H9 (cell line): ENCODE data around the gene RAB3GAP2. TPM values are rescaled to one million over a fixed set of nuclear protein-coding genes. Genes with fewer than 3 reads are reported as not detected.
"Not testable (repeated sequence)": the region's sequence is repeated elsewhere in the genome, so short reads cannot be mapped to it uniquely, and the experiment has no call there.

Source experiments
- DNase-seq: peaks from one replicate; pipeline ENCODE4 v3.0.0-alpha.2; 2017
- H2AFZ ChIP-seq: one replicate; pipeline ENCODE4 v1.6.1; 2013; ENCODE audit warnings: mild to moderate bottlenecking, low read length, control low read depth, moderate library complexity
- H2AK5ac ChIP-seq: 2 replicates; pipeline ENCODE4 v1.6.1; 2013; ENCODE audit warnings: low read length, control low read depth, mixed read lengths; ENCODE audit not compliant: insufficient read length
- H2BK120ac ChIP-seq: one replicate; pipeline ENCODE4 v1.6.1; 2013; ENCODE audit warnings: low read depth, mild to moderate bottlenecking, low read length, control low read depth, inconsistent platforms; ENCODE audit not compliant: poor library complexity, severe bottlenecking
- H2BK12ac ChIP-seq: 2 replicates; pipeline ENCODE4 v1.6.1; 2013; ENCODE audit warnings: low read length, control low read depth, mixed read lengths, low read depth; ENCODE audit not compliant: insufficient read length
- H2BK15ac ChIP-seq: 2 replicates; pipeline ENCODE4 v1.6.1; 2013; ENCODE audit warnings: low read depth, low read length, control low read depth
- H2BK20ac ChIP-seq: one replicate; pipeline ENCODE4 v1.6.1; 2013; ENCODE audit warnings: low read depth, mild to moderate bottlenecking, low read length, control low read depth, inconsistent platforms; ENCODE audit not compliant: poor library complexity, severe bottlenecking
- H2BK5ac ChIP-seq: 2 replicates; pipeline ENCODE4 v1.6.1; 2013; ENCODE audit warnings: low read length, control low read depth, mixed read lengths; ENCODE audit not compliant: insufficient read length
- H3K14ac ChIP-seq: 2 replicates; pipeline ENCODE4 v1.6.1; 2013; ENCODE audit warnings: low read length, control low read depth; ENCODE audit not compliant: insufficient read depth
- H3K18ac ChIP-seq: 2 replicates; pipeline ENCODE4 v1.6.1; 2013; ENCODE audit warnings: low read depth, mild to moderate bottlenecking, mixed read lengths, low read length, control low read depth; ENCODE audit not compliant: insufficient read length
- H3K23ac ChIP-seq: 2 replicates; pipeline ENCODE4 v1.6.1; 2013; ENCODE audit warnings: low read length, control low read depth, mixed read lengths, low read depth; ENCODE audit not compliant: insufficient read length
- H3K23me2 ChIP-seq: 2 replicates; pipeline ENCODE4 v1.6.1; 2013; ENCODE audit warnings: low read depth, mild to moderate bottlenecking, mixed read lengths, low read length, control low read depth; ENCODE audit not compliant: insufficient read length, poor library complexity, severe bottlenecking
- H3K27ac ChIP-seq: 2 replicates; pipeline ENCODE4 v1.5.1; 2013; ENCODE audit warnings: low read length, control low read depth, mixed read lengths, low read depth; ENCODE audit not compliant: insufficient read length
- H3K27me3 ChIP-seq: 2 replicates; pipeline ENCODE4 v1.6.1; 2013; ENCODE audit warnings: low read length, control low read depth, inconsistent platforms; ENCODE audit not compliant: insufficient read depth
- H3K4ac ChIP-seq: 2 replicates; pipeline ENCODE4 v1.6.1; 2013; ENCODE audit warnings: low read depth, mild to moderate bottlenecking, control low read depth, inconsistent platforms, low read length, moderate library complexity
- H3K4me1 ChIP-seq: 2 replicates; pipeline ENCODE4 v1.6.1; 2013; ENCODE audit warnings: low read length, control low read depth, inconsistent platforms; ENCODE audit not compliant: insufficient read depth
- H3K4me2 ChIP-seq: 2 replicates; pipeline ENCODE4 v1.6.1; 2013; ENCODE audit warnings: low read length, control low read depth, mixed read lengths; ENCODE audit not compliant: insufficient read length, insufficient read depth
- H3K56ac ChIP-seq: 2 replicates; pipeline ENCODE4 v1.6.1; 2013; ENCODE audit warnings: low read depth, mild to moderate bottlenecking, mixed read lengths, low read length, control low read depth; ENCODE audit not compliant: insufficient read length
- H3K79me1 ChIP-seq: 2 replicates; pipeline ENCODE4 v1.6.1; 2013; ENCODE audit warnings: low read depth, mild to moderate bottlenecking, moderate library complexity, low read length, control low read depth, inconsistent platforms; ENCODE audit not compliant: insufficient read depth, poor library complexity, severe bottlenecking
- H3K79me2 ChIP-seq: 2 replicates; pipeline ENCODE4 v1.6.1; 2013; ENCODE audit warnings: low read length, control low read depth, inconsistent platforms; ENCODE audit not compliant: insufficient read depth
- H3K9ac ChIP-seq: 2 replicates; pipeline ENCODE4 v1.6.1; 2013; ENCODE audit warnings: low read length, control low read depth, mixed read lengths; ENCODE audit not compliant: insufficient read length; ENCODE audit errors: extremely low read depth
- H3K9me3 ChIP-seq: one replicate; pipeline ENCODE4 v1.6.1; 2013; ENCODE audit warnings: low read depth, low read length, inconsistent platforms; ENCODE audit not compliant: control insufficient read depth
- H3T11ph ChIP-seq: one replicate; pipeline ENCODE4 v1.6.1; 2013; ENCODE audit warnings: mild to moderate bottlenecking, low read length, control low read depth, inconsistent platforms
- H4K20me1 ChIP-seq: one replicate; pipeline ENCODE4 v1.6.1; 2013; ENCODE audit not compliant: control insufficient read depth, insufficient read length, insufficient read depth
- H4K5ac ChIP-seq: 2 replicates; pipeline ENCODE4 v1.6.1; 2013; ENCODE audit warnings: low read depth, mild to moderate bottlenecking, mixed read lengths, low read length, control low read depth; ENCODE audit not compliant: insufficient read length
- H4K8ac ChIP-seq: replicated peaks from 2 replicates; pipeline ENCODE4 v1.6.1; 2013; ENCODE audit warnings: low read length, control low read depth, mixed read lengths, low read depth; ENCODE audit not compliant: insufficient read length
- H4K91ac ChIP-seq: 2 replicates; pipeline ENCODE4 v1.6.1; 2013; ENCODE audit warnings: low read depth, mild to moderate bottlenecking, moderate library complexity, mixed read lengths, low read length, control low read depth; ENCODE audit not compliant: insufficient read length
- H3K27ac Mint-ChIP-seq, 3 experiments: 2 replicates in 2 of 3; 3 replicates in 1 of 3; pipeline ENCODE4 v1.8.0; 2020 to 2021; ENCODE audit warnings: mixed read lengths in 3 of 3, mild to moderate bottlenecking in 1 of 3, moderate library complexity in 1 of 3
- H3K27me3 Mint-ChIP-seq: 2 replicates; pipeline ENCODE4 v1.8.0; 2021; ENCODE audit warnings: low read depth, mild to moderate bottlenecking, moderate library complexity, mixed read lengths
- H3K36me3 Mint-ChIP-seq, 3 experiments: 2 replicates in 2 of 3; 3 replicates in 1 of 3; pipeline ENCODE4 v1.8.0; 2020 to 2021; ENCODE audit warnings: low read depth in 3 of 3, mixed read lengths in 3 of 3; ENCODE audit not compliant: insufficient read depth in 1 of 3
- H3K4me1 Mint-ChIP-seq, 2 experiments: 2 replicates each; pipeline ENCODE4 v1.8.0; 2020; ENCODE audit warnings: mixed read lengths in 2 of 2
- H3K4me3 Mint-ChIP-seq, 2 experiments: 2 replicates in 1 of 2; 3 replicates in 1 of 2; pipeline ENCODE4 v1.8.0; 2020 to 2021; ENCODE audit warnings: mild to moderate bottlenecking in 2 of 2, mixed read lengths in 2 of 2, moderate library complexity in 1 of 2
- H3K9me3 Mint-ChIP-seq, 2 experiments: 2 replicates in 1 of 2; 3 replicates in 1 of 2; pipeline ENCODE4 v1.8.0; 2020; ENCODE audit warnings: mild to moderate bottlenecking in 2 of 2, mixed read lengths in 2 of 2, moderate library complexity in 1 of 2
- WGBS: extraction: QIAGEN DNeasy Blood & Tissue Kit; methylation state at CpG from one replicate; pipeline ENCODE4 v1.1.7; 2013; ENCODE audit warnings: missing lambda C conversion rate, low lambda C conversion rate, mixed read lengths; ENCODE audit not compliant: insufficient read length; ENCODE audit errors: extremely low coverage; 5-methylcytosine and 5-hydroxymethylcytosine counted together
- total RNA-seq: library from RNA; stranded (reverse); gene quantifications from 2 replicates; pipeline ENCODE4 v1.2.1, GENCODE V29; 2021
- TF ChIP-seq, protein P1 (sequence below): fragments of 200-600 bp; sonication (generic); conservative IDR thresholded peaks from 3 replicates; pipeline ENCODE4 v1.8.0; 2021; ENCODE audit warnings: antibody characterized with exemption, mild to moderate bottlenecking

RAB3GAP2 gene
- total RNA-seq, 1 experiment from 2014 or later = 48.3 TPM

- H3K9ac ChIP-seq = no peak overlapping the region
- no peak overlapping the region for H3K4ac ChIP-seq
- Mint-ChIP-seq H3K27me3 (no peaks in the 10 kb centered on the region; the same call in 1 of the 2 replicates), H3K27ac (no peak overlapping the region), H3K4me1 (peaks cover 8 to 11% of the 10 kb centered on the region in 2 experiments), H3K36me3 (peaks cover 0 to 2% (median 0%) of the 10 kb centered on the region in 3 experiments; a peak in 1 of 7 replicates), H3K4me3 (no peak overlapping the region), H3K9me3 (peaks cover 0 to 5% of the 10 kb centered on the region in 2 experiments; a peak in 2 of 5 replicates)
- WGBS = no CpG with 5 or more reads among the region's 1 CpG
- no peak overlapping the region for H4K8ac ChIP-seq
- no peak overlapping the region for H4K91ac ChIP-seq
- TF ChIP-seq, protein P1, sequence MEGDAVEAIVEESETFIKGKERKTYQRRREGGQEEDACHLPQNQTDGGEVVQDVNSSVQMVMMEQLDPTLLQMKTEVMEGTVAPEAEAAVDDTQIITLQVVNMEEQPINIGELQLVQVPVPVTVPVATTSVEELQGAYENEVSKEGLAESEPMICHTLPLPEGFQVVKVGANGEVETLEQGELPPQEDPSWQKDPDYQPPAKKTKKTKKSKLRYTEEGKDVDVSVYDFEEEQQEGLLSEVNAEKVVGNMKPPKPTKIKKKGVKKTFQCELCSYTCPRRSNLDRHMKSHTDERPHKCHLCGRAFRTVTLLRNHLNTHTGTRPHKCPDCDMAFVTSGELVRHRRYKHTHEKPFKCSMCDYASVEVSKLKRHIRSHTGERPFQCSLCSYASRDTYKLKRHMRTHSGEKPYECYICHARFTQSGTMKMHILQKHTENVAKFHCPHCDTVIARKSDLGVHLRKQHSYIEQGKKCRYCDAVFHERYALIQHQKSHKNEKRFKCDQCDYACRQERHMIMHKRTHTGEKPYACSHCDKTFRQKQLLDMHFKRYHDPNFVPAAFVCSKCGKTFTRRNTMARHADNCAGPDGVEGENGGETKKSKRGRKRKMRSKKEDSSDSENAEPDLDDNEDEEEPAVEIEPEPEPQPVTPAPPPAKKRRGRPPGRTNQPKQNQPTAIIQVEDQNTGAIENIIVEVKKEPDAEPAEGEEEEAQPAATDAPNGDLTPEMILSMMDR = no peak
- no peak overlapping the region for H2BK12ac ChIP-seq
- H3K27ac ChIP-seq = no peak overlapping the region
- H3K79me1 ChIP-seq = no peaks in the 10 kb centered on the region
- no peaks in the 10 kb centered on the region for H3K23me2 ChIP-seq
- no peak overlapping the region for H3T11ph ChIP-seq
- no peak overlapping the region for H2BK20ac ChIP-seq
- H4K20me1 ChIP-seq = no peaks in the 10 kb centered on the region
- no peak overlapping the region for H2BK15ac ChIP-seq
- no peaks in the 10 kb centered on the region; the same call in 1 of the 2 replicates for H3K4me1 ChIP-seq
- DNase-seq = no peak
- H3K4me2 ChIP-seq = no peak overlapping the region
- H4K5ac ChIP-seq = no peak overlapping the region
- no peak overlapping the region for H3K14ac ChIP-seq
- H3K23ac ChIP-seq = no peak overlapping the region
- no peaks in the 10 kb centered on the region for H3K9me3 ChIP-seq
- no peak overlapping the region for H2AFZ ChIP-seq
- H3K18ac ChIP-seq = no peak overlapping the region
- H2BK120ac ChIP-seq = no peak overlapping the region
- no peak overlapping the region for H2BK5ac ChIP-seq
- H3K27me3 ChIP-seq = no peaks in the 10 kb centered on the region
- H3K79me2 ChIP-seq = no peaks in the 10 kb centered on the region
- H2AK5ac ChIP-seq = no peak overlapping the region
- H3K56ac ChIP-seq = no peak overlapping the region
Observed at GRCh38 chr1:220313576-220313975, 41.3 kb upstream of the RAB3GAP2 start.

DNA sequence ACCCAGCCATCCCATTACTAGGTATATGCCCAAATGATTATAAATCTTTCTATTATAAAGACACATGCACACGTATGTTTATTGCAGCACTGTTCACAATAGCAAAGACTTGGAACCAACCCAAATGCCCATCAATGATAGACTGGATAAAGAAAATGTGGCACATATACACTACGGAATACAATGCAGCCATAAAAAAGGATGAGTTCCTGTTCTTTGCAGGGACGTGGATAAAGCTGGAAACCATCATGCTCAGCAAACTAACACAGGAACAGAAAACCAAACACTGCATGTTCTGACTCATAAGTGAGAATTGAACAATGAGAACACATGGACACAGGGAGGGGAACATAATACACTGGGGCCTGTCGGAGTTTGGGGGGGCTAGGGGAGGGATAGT is 37.9 kb upstream of the RAB3GAP2 start:
- H3K36me3 Mint-ChIP-seq, H3K79me1 ChIP-seq, H3K4me1 ChIP-seq, H3K18ac ChIP-seq, H3K4me3 Mint-ChIP-seq, H3K4me1 Mint-ChIP-seq, H2BK120ac ChIP-seq, H3K9me3 ChIP-seq, H3K23ac ChIP-seq, H3T11ph ChIP-seq, H3K79me2 ChIP-seq, H4K91ac ChIP-seq, H2BK5ac ChIP-seq, H3K27me3 ChIP-seq, H3K27me3 Mint-ChIP-seq, H3K9ac ChIP-seq, H4K20me1 ChIP-seq, H3K4ac ChIP-seq, H2AK5ac ChIP-seq, H2BK15ac ChIP-seq, H4K8ac ChIP-seq, H3K4me2 ChIP-seq, H2BK20ac ChIP-seq, H3K23me2 ChIP-seq, H2BK12ac ChIP-seq, H3K27ac ChIP-seq, H3K56ac ChIP-seq, H3K14ac ChIP-seq, H3K27ac Mint-ChIP-seq, DNase-seq, H4K5ac ChIP-seq, H2AFZ ChIP-seq: not testable (repeated sequence)
- peaks cover 3 to 11% of the 10 kb centered on the region in 2 experiments; a peak in 3 of 5 replicates for H3K9me3 Mint-ChIP-seq
- no CpG with 5 or more reads among the region's 4 CpGs for WGBS
